Mesenteric fat pad (tissue), 1 donor: ENCODE data around the gene TEN1. TPM values are rescaled to one million over a fixed set of nuclear protein-coding genes. Genes with fewer than 3 reads are reported as not detected.
"Not testable (repeated sequence)": the region's sequence is repeated elsewhere in the genome, so short reads cannot be mapped to it uniquely, and the experiment has no call there.

Experiments used
- DNase-seq: peaks from one replicate; pipeline ENCODE4 v3.0.0-alpha.2; 2020; ENCODE audit warnings: low spot score
- long read RNA-seq: library from polyadenylated mRNA; unstranded; transcript quantifications from one replicate; pipeline ENCODE4 v2.0.0, GENCODE V29; 2020
- total RNA-seq: library from RNA; stranded (reverse); fragmentation: NEBNext Ultra II Directional; extraction: Animal tissue kit (Norgen Biotek cat#: 25700); gene quantifications from one replicate; pipeline ENCODE4 v1.2.1, GENCODE V29; 2021
- donor health status: DM: yes; HTN: yes; CAD: no.

Gene TEN1, protein sequence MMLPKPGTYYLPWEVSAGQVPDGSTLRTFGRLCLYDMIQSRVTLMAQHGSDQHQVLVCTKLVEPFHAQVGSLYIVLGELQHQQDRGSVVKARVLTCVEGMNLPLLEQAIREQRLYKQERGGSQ
- total RNA-seq, result 17.7 TPM
- long read RNA-seq, transcript TEN1-201 (4 exons, 994 nt), result major isoform, 28 of 30 reads
- long read RNA-seq, partial matches to known transcripts, result 0 of 30 reads
- long read RNA-seq, other reads (novel, unspliced or antisense), result 2 of 30 reads

DNA sequence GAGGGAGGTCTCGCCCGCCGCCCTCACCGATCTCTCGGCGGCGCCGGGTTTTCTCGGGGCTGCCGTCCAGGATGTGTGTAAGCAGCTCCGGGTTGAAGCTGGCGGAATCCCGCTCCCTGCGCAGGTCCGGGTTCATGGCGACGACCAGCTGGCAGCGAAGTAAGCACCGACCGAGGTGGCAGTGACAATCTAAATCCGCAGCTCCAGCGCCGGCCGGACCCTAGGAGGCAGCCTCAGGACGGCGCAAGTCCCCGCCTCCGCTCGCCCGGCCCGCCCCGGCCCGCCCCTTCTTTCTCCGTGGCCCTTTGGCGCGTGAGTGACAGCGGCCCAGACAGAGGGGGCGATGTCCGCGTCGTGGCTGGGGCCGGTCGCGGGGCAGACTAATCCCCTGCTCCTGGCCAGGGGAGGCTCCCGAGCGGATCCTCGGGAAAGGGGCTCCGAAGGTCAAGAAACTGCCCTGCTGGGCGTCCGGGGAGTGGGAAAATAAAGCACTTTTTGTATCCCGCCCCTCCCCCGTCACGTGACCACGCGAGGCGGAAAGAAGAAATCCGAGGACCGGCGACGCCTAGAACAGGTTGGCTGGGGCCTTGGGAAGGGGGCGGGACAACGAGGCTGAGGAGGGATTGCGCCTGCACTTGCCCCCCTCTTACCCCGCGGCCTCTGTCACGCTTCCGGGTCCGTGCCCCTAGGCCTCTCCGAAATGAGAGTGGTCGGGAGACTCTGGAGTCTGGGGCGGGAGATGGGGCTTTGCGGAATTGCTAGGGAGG, at the start of gene TEN1, which contains the start of gene ACOX1:
TSS of gene TEN1 (plus strand) at position 303 of the 767 bp plus-strand sequence. CDS start 6,953 bp downstream, outside the sequence.
TSS of gene ACOX1 (minus strand) at position 229 of the 767 bp plus-strand sequence. CDS start at position 136, 93 bp downstream.
- DNase-seq, result peak; percentile 98

DNA sequence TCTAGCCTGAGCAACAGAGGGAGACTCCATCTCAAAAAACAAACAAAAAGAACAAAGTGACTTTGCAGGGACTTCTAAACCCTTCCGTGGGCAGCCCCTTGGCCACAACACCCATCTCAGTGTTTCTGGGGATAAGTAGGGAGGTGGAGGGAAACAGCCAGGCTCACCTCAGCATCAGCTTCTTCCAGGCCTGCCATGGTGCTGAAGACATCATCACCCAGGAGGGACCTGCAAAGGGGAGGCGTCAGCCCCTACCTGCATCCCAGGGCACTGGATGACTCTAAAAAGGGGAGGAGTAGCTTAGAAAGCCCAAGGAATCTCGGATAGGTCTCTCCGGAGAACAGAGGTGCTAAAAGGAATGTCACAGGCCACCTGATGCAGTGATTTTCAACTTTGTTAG, 48.0 kb upstream of the TEN1 start:
- DNase-seq, result no peak

GRCh38 chr17:75932852-75933251, 46.2 kb upstream of the TEN1 start:
- DNase-seq, result no peak

DNA sequence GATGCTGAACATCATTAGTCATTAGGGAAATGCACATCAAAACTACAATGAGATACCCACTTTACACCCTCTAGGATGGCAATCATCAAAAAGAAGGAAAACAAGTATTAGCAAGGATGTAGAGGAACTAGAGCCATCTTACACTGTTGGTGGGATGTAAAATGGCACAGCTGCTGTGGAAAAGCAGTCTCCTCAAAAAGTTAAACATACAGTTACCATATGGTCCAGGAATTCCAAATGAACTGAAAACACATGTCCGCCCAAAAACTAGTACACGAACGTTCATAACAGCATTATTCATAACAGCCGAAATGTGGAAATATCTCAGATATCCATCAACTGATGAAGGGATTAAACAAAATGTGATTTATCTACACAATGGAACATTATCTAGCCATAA, 45.2 kb upstream of the TEN1 start:
- no peak for DNase-seq

DNA sequence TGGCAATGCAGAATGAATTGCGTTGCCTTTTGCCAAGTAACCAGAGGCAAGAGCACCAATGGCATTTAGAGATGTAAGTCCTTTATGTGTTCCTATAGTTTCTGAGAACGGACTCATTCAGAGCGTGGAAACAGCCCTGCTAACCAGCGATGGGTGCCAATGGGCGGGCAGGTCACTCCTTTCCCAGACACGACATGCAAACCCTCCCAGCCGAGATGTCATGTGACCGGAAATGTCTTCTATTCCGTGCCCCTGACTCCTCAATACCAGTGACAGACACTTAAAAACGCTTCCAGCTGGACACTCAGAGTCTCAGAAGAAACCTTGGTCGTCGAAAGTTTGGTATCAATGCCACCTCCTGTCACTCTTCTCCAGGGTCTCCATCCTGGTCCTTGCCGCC, 41.4 kb upstream of the TEN1 start:
- DNase-seq, result peak; percentile 55

DNA sequence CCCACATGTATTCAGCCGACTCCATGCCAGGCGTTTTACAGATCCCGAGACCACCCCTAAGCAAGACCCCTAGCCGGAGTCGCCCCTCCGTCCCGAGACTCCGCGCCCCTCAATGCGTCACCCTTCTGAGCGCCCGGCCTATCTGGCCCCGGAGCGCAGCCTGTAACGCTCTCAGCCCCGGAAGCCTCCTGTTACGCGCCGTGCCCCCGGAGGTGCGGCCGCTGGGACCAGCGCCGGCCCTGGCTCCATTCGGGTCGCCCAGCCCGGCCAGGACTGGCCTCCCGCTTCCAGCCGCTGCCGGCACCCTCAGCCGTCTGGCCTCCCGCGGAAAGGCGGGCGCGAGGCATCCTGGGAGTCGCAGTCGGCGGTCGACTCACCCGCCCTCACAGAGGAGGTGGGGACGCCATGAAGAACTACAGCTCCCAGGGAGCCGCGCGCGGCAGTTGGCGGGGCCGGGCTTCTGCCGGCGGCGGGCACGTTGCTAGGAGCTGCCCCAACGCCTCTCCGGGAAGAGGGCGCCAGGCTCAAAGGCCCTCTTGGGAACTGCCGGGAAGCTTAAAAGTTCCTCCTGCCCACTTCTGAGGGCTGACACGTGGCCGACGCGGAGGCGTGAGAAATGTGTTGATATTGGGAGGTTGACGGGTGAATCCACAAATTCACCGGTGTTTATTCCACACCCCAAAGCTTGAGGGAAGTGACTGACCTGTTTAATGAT, 38.2 kb upstream of the TEN1 start, which contains the start of gene FBF1:
TSS of gene FBF1 (minus strand) at position 316 of the 715 bp plus-strand sequence. CDS start 2,893 bp downstream, outside the sequence.
- DNase-seq, result peak; percentile 98

- peak; percentile 49 for DNase-seq
Measured at GRCh38 chr17:75941442-75941819, 37.6 kb upstream of the TEN1 start.

GRCh38 chr17:75942473-75942872, 36.6 kb upstream of the TEN1 start:
- DNase-seq, result no peak

DNA sequence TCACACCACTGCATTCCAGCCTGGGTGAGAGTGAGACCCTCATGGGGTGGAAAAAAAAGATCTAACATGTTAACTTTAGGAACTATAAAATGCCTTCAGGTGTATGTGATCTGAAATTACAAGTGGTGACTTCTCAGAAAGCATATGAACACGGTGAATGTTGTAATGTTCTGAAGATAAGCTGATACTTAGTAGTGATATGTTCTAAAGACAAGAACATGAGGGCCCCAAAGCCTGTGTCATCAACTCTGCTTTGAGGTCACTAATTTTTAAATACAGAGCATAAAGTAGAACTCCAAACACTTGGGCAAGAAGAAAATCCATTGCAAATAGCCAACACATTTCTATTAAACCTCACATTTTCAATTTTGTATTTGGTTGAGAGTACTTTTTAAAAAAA, 35.5 kb upstream of the TEN1 start:
- DNase-seq, result no peak

- DNase-seq, result no peak
Measured at GRCh38 chr17:75945211-75945610, 33.8 kb upstream of the TEN1 start.

- no peak for DNase-seq
Measured at GRCh38 chr17:75950421-75950820, 28.6 kb upstream of the TEN1 start.

- DNase-seq, result no peak
Measured at GRCh38 chr17:75950855-75951554, 28.0 kb upstream of the TEN1 start.

GRCh38 chr17:75959051-75959838, 19.8 kb upstream of the TEN1 start:
- no peak for DNase-seq

GRCh38 chr17:75959839-75960511, 19.1 kb upstream of the TEN1 start:
- no peak for DNase-seq

- no peak for DNase-seq
Measured at GRCh38 chr17:75965468-75965867, 13.6 kb upstream of the TEN1 start.

DNA sequence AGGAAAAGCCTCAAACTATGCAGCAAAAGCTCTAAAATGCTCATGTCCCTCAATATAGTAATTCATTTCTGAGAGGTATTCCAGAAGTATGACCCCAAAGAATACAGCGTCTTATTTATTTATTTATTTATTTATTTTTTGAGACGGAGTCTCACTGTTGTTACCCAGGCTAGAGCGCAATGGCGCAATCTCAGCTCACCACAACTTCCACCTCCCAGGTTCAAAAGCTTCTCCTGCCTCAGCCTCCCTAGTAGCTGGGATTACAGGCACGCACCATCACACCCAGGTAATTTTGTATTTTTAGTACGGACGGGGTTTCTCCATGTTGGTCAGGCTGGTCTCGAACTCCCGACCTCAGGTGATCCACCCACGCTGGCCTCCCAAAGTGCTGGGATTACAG, 10.0 kb upstream of the TEN1 start:
- DNase-seq, result not testable (repeated sequence)

DNA sequence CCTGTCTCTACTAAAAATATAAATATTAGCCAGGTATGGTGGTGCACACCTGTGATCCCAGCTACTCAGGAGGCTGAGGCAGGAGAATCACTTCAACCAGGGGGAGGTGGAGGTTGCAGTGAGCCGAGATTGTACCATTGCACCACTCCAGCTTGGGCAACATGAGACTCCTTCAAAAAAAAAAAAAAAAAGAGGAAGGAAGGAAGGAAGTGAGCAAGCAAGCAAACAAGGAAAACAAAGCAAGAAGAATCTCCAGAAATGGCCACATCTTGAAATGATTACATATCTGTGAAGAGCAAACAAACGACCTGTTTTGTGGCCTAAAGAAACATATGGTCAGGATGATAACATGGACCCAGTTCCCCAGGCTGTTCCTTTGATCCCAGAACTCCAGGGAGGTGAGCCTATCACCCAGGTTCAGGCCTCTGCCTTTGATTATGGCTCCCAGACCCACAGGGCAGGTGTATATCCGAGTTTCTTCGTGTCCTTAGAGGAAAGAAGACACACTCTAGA, 9.0 kb upstream of the TEN1 start:
- DNase-seq, result peak; percentile 1

DNA sequence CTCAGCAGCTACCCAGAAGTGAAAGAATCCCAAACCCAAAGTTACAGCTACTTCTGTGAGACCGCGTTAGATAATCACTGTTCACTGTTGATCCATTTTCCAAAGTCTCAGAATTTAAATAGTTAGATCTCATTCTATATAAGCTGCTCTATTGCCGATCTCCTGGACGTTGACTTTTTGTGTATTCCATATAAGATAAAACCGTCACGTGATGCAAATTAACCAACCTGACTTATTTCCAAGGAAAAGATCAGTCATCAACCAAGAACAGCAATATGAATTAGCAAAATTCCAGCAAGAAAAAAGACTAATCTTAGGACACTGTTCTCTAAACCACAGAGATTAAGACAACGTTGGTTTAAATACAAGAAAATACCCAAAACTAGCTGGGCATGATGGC, 8.4 kb upstream of the TEN1 start:
- DNase-seq, result no peak

DNA sequence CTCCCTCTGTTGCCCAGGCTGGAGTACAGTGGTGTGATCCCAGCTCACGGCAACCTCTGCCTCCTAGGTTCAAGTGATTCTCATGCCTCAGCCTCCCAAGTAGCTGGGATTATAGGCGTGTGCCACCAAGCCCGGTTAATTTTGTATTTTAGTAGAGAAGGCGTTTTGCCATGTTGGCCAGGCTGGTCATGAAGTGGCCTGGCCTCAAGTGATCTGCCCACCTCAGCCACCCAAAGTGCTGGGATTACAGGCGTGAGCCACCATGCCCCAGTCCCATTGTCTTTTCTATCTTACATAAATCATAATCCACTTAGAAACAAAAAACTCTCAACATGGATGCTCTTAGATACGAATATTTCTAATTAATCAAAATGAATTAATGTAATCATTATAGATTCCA, 3.9 kb upstream of the TEN1 start:
- DNase-seq, result peak; percentile 28

DNA sequence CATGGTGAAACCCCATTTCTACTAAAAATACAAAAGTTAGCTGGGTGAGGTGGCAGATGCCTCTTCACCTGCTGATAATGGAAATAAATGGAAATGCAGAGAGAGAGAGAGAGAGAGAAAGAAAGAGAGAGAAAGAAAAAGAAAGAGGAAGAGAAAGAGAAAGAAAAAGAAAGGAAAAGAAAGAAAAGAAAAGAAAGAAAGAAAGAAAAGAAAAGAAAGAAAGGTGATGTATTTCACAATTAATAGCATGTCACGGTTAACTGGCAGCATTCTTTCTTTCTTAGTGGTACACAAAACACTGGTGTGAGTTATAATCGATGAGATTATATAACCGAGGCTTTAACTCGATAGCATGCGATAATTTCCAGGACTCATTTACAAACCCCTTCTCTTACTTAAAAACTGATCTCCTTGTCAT, 3.3 kb upstream of the TEN1 start:
- DNase-seq, result no peak
